Limb (tissue), 2 donors: ENCODE results near the gene LRRC45.

ENCODE experiments used
- DNase-seq, 2 donors: peaks; one replicate each; pipeline ENCODE4 v3.0.0-alpha.2; 2016; ENCODE audit errors: extremely low spot score in 2 of 2

The LRRC45 gene

GRCh38 chr17:82050152-82050760 lies 27.2 kb downstream of the LRRC45 start:
- no peak for DNase-seq

GRCh38 chr17:82050761-82051641 lies 27.9 kb downstream of the LRRC45 start:
- no peak for DNase-seq

- DNase-seq, result peak; percentile 57 to 87
These were observed 28.9 kb downstream of the LRRC45 start, which contains the start of the genes GPS1 and RFNG for GRCh38 chr17:82051776-82052637. TSS of gene GPS1 (plus strand) at chr17:82051898. CDS start at chr17:82051932, 34 bp downstream. TSS of gene RFNG (minus strand) at chr17:82051811. CDS start at chr17:82051766, 45 bp downstream.

GRCh38 chr17:82052638-82053059 lies 29.5 kb downstream of the LRRC45 start:
- DNase-seq, result no peak

GRCh38 chr17:82053130-82053529 lies 30.0 kb downstream of the LRRC45 start:
- DNase-seq, result no peak

- no peak for DNase-seq
These were observed 30.6 kb downstream of the LRRC45 start for GRCh38 chr17:82053556-82054263.

GRCh38 chr17:82054351-82055022 lies 31.4 kb downstream of the LRRC45 start:
- DNase-seq, result no peak

GRCh38 chr17:82055023-82055964 lies 32.2 kb downstream of the LRRC45 start:
- no peak for DNase-seq

- DNase-seq, result no peak
These were observed 33.0 kb downstream of the LRRC45 start for GRCh38 chr17:82055965-82056728.

- DNase-seq, result no peak
These were observed 33.9 kb downstream of the LRRC45 start for GRCh38 chr17:82056729-82057621.

- no peak for DNase-seq
These were observed 35.2 kb downstream of the LRRC45 start for GRCh38 chr17:82058230-82058854.

GRCh38 chr17:82058855-82059249 lies 35.7 kb downstream of the LRRC45 start:
- no peak for DNase-seq

GRCh38 chr17:82059272-82060000 lies 36.3 kb downstream of the LRRC45 start:
- DNase-seq, result no peak

GRCh38 chr17:82060001-82060380 lies 36.9 kb downstream of the LRRC45 start:
- no peak for DNase-seq

GRCh38 chr17:82060614-82061013 lies 37.5 kb downstream of the LRRC45 start:
- no peak for DNase-seq
